Neural cell (in vitro differentiated cells): ENCODE results near the gene OAS3. TPM values are rescaled to one million over a fixed set of nuclear protein-coding genes. Genes with fewer than 3 reads are reported as not detected.

Experiments
- H2AFZ ChIP-seq: fragments of 200-600, 300-800 bp; sonication (generic), shearing (Covaris generic); 2 replicates; pipeline ENCODE4 v1.6.0; 2014; ENCODE audit warnings: low read depth, mild to moderate bottlenecking, antibody characterized with exemption, low read length, moderate library complexity
- H3F3A ChIP-seq: fragments of 200-600 bp; shearing (Covaris generic); 2 replicates; pipeline ENCODE4 v1.6.1; 2016; ENCODE audit warnings: mild to moderate bottlenecking, moderate library complexity, mixed read lengths, antibody characterized with exemption, low read length; ENCODE audit not compliant: insufficient read depth, poor library complexity, severe bottlenecking
- H3K27ac ChIP-seq: fragments of 200-600, 300-800 bp; sonication (generic), shearing (Covaris generic); 2 replicates; pipeline ENCODE4 v1.5.1; 2014; ENCODE audit warnings: mild to moderate bottlenecking, low read length, moderate library complexity
- H3K27me3 ChIP-seq: fragments of 300-800, 200-600 bp; sonication (generic), shearing (Covaris generic); 2 replicates; pipeline ENCODE4 v1.6.0; 2014; ENCODE audit warnings: mild to moderate bottlenecking, low read depth, low read length, moderate library complexity; ENCODE audit not compliant: insufficient read depth
- H3K36me3 ChIP-seq: fragments of 300-800, 200-600 bp; sonication (generic), shearing (Covaris generic); 2 replicates; pipeline ENCODE4 v1.5.1; 2014; ENCODE audit warnings: mild to moderate bottlenecking, antibody characterized with exemption, low read length, moderate library complexity; ENCODE audit not compliant: insufficient read depth
- H3K4me2 ChIP-seq: fragments of 300-800, 200-600 bp; sonication (generic), shearing (Covaris generic); 2 replicates; pipeline ENCODE4 v1.6.0; 2014; ENCODE audit warnings: mild to moderate bottlenecking, low read length
- H3K4me3 ChIP-seq: fragments of 300-800, 200-600 bp; sonication (generic), shearing (Covaris generic); 2 replicates; pipeline ENCODE4 v1.5.1; 2014; ENCODE audit warnings: mild to moderate bottlenecking, low read length, moderate library complexity
- H3K79me2 ChIP-seq: fragments of 200-600 bp; shearing (Covaris generic); replicated peaks from 2 replicates; pipeline ENCODE4 v1.6.0; 2014; ENCODE audit warnings: mild to moderate bottlenecking, low read length, moderate library complexity; ENCODE audit not compliant: insufficient read depth
- H3K9ac ChIP-seq: fragments of 300-800, 200-600 bp; sonication (generic), shearing (Covaris generic); 2 replicates; pipeline ENCODE4 v1.6.1; 2016; ENCODE audit warnings: mild to moderate bottlenecking, low read length, mixed read lengths
- H3K9me2 ChIP-seq: fragments of 200-600 bp; shearing (Covaris generic); 2 replicates; pipeline ENCODE4 v1.6.1; 2016; ENCODE audit warnings: mild to moderate bottlenecking, low read length, mixed read lengths; ENCODE audit not compliant: insufficient read depth
- H3K9me3 ChIP-seq: fragments of 200-600, 300-800 bp; sonication (generic), shearing (Covaris generic); 2 replicates; pipeline ENCODE4 v1.6.1; 2016; ENCODE audit warnings: mild to moderate bottlenecking, mixed run types, low read length, moderate library complexity, mixed read lengths
- H4K20me1 ChIP-seq: fragments of 200-600 bp; shearing (Covaris generic); 2 replicates; pipeline ENCODE4 v1.6.1; 2016; ENCODE audit warnings: mild to moderate bottlenecking, mixed run types; ENCODE audit not compliant: insufficient read depth
- EP300 ChIP-seq: fragments of 450-650 bp; conservative IDR thresholded peaks from 2 replicates; pipeline ENCODE4 v1.6.1; 2014; ENCODE audit warnings: antibody characterized with exemption, mild to moderate bottlenecking, moderate library complexity; ENCODE audit not compliant: poor library complexity, severe bottlenecking
- EZH2 ChIP-seq: fragments of 200-600, 300-800 bp; shearing (Covaris generic), sonication (generic); IDR thresholded peaks from 2 replicates; pipeline ENCODE4 v1.6.1; 2014; ENCODE audit warnings: antibody characterized with exemption, low read length, borderline replicate concordance, mild to moderate bottlenecking; ENCODE audit not compliant: insufficient read depth, poor library complexity, severe bottlenecking
- MXI1 ChIP-seq: fragments of 450-650 bp; conservative IDR thresholded peaks from 2 replicates; pipeline ENCODE4 v1.6.1; 2014; ENCODE audit warnings: antibody characterized with exemption, mild to moderate bottlenecking; ENCODE audit not compliant: poor library complexity, severe bottlenecking
- POLR2AphosphoS5 ChIP-seq: IDR thresholded peaks from 2 replicates; pipeline ENCODE4 v1.6.1; 2012
- RAD21 ChIP-seq: fragments of 450-650 bp; conservative IDR thresholded peaks from 2 replicates; pipeline ENCODE4 v1.6.1; 2014; ENCODE audit warnings: antibody characterized with exemption, mild to moderate bottlenecking, moderate library complexity
- SMC3 ChIP-seq: fragments of 450-650 bp; conservative IDR thresholded peaks from 2 replicates; pipeline ENCODE4 v1.6.1; 2014; ENCODE audit warnings: antibody characterized with exemption, mild to moderate bottlenecking, moderate library complexity; ENCODE audit not compliant: poor library complexity
- TAF1 ChIP-seq: IDR thresholded peaks from 2 replicates; pipeline ENCODE4 v1.6.1; 2012; ENCODE audit warnings: low read depth
- polyA plus RNA-seq: library from polyadenylated mRNA; depleted of rRNA; stranded (reverse); fragments of >200 nt; gene quantifications from 2 replicates; pipeline ENCODE4 v1.2.3, GENCODE V29; 2014
- TF ChIP-seq, protein P1 (sequence below): IDR thresholded peaks from 2 replicates; pipeline ENCODE4 v1.6.1; 2012; ENCODE audit warnings: borderline replicate concordance
- TF ChIP-seq, protein P2 (sequence below): fragments of 450-650 bp; IDR thresholded peaks from 2 replicates; pipeline ENCODE4 v1.5.1; 2014; ENCODE audit warnings: antibody characterized with exemption, mild to moderate bottlenecking, moderate library complexity; ENCODE audit not compliant: poor library complexity, severe bottlenecking

OAS3 gene
- polyA plus RNA-seq, 1 donor from 2014 or later = not detected

DNA sequence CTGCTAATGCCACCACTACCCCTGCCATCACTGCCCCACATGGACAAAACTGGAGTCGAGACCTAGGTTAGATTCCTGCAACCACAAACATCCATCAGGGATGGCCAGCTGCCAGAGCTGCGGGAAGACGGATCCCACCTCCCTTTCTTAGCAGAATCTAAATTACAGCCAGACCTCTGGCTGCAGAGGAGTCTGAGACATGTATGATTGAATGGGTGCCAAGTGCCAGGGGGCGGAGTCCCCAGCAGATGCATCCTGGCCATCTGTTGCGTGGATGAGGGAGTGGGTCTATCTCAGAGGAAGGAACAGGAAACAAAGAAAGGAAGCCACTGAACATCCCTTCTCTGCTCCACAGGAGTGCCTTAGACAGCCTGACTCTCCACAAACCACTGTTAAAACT lies 33.0 kb downstream of the OAS3 start:
- Histone ChIP-seq H3K36me3 (no peaks in the 10 kb centered on the region), H3K9me3 (no peaks in the 10 kb centered on the region), H3K4me2 (no peak overlapping the region), H4K20me1 (no peaks in the 10 kb centered on the region), H2AFZ (no peak overlapping the region), H3F3A (no peaks in the 10 kb centered on the region), H3K9ac (no peak overlapping the region), H3K4me3 (no peak overlapping the region), H3K27ac (no peak overlapping the region), H3K9me2 (no peaks in the 10 kb centered on the region), H3K79me2 (no peaks in the 10 kb centered on the region), H3K27me3 (no peaks in the 10 kb centered on the region)
- TF ChIP-seq, protein P1, sequence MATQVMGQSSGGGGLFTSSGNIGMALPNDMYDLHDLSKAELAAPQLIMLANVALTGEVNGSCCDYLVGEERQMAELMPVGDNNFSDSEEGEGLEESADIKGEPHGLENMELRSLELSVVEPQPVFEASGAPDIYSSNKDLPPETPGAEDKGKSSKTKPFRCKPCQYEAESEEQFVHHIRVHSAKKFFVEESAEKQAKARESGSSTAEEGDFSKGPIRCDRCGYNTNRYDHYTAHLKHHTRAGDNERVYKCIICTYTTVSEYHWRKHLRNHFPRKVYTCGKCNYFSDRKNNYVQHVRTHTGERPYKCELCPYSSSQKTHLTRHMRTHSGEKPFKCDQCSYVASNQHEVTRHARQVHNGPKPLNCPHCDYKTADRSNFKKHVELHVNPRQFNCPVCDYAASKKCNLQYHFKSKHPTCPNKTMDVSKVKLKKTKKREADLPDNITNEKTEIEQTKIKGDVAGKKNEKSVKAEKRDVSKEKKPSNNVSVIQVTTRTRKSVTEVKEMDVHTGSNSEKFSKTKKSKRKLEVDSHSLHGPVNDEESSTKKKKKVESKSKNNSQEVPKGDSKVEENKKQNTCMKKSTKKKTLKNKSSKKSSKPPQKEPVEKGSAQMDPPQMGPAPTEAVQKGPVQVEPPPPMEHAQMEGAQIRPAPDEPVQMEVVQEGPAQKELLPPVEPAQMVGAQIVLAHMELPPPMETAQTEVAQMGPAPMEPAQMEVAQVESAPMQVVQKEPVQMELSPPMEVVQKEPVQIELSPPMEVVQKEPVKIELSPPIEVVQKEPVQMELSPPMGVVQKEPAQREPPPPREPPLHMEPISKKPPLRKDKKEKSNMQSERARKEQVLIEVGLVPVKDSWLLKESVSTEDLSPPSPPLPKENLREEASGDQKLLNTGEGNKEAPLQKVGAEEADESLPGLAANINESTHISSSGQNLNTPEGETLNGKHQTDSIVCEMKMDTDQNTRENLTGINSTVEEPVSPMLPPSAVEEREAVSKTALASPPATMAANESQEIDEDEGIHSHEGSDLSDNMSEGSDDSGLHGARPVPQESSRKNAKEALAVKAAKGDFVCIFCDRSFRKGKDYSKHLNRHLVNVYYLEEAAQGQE = no peak
- TF ChIP-seq EZH2 = no peak
- no peak for TF ChIP-seq SMC3
- no peak for TF ChIP-seq POLR2AphosphoS5
- TF ChIP-seq MXI1 = no peak
- no peak for TF ChIP-seq TAF1
- TF ChIP-seq EP300 = no peak
- no peak for TF ChIP-seq RAD21
- TF ChIP-seq, protein P2, sequence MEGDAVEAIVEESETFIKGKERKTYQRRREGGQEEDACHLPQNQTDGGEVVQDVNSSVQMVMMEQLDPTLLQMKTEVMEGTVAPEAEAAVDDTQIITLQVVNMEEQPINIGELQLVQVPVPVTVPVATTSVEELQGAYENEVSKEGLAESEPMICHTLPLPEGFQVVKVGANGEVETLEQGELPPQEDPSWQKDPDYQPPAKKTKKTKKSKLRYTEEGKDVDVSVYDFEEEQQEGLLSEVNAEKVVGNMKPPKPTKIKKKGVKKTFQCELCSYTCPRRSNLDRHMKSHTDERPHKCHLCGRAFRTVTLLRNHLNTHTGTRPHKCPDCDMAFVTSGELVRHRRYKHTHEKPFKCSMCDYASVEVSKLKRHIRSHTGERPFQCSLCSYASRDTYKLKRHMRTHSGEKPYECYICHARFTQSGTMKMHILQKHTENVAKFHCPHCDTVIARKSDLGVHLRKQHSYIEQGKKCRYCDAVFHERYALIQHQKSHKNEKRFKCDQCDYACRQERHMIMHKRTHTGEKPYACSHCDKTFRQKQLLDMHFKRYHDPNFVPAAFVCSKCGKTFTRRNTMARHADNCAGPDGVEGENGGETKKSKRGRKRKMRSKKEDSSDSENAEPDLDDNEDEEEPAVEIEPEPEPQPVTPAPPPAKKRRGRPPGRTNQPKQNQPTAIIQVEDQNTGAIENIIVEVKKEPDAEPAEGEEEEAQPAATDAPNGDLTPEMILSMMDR = no peak

DNA sequence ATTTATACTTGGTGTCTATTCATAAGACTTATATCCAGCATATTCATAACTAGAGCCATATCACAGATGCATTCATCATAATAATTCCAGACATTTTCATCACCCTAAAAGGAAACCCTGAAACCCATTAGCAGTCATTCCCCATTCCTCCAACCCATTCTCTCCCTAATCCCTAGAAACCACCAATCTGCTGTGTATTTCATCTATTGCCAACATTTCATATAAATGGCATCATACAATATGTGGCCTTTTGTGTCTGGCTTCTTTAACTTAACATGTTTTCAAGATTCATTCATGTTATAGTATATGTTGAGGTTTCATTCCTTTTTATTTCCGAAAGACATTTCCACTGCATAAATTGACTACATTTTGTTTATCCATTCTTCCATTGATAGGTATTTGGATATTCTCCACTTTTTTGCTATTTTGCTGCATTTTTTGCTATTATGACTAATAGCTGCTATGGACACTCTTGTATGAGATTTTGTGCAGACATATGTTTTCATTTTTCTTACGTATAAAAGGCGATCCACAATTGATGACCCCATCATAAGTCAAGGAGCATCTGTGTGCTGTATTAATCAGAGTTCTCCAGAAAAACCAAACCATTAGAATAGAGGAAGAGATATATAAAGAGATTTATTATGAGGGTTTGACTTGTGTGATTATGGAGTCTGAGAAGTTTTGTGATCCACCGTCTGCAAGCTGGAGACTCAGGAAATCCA lies 34.9 kb downstream of the OAS3 start:
- Histone ChIP-seq H3F3A (no peaks in the 10 kb centered on the region), H3K79me2 (no peaks in the 10 kb centered on the region), H2AFZ (no peak overlapping the region), H3K9me3 (no peaks in the 10 kb centered on the region), H3K27me3 (no peaks in the 10 kb centered on the region), H3K27ac (no peak overlapping the region), H3K36me3 (no peaks in the 10 kb centered on the region), H3K4me2 (no peak overlapping the region), H3K9me2 (no peaks in the 10 kb centered on the region), H3K4me3 (no peak overlapping the region), H4K20me1 (no peaks in the 10 kb centered on the region), H3K9ac (no peak overlapping the region)
- no peak for TF ChIP-seq RAD21
- no peak for TF ChIP-seq SMC3
- TF ChIP-seq, protein P1 = no peak
- no peak for TF ChIP-seq EP300
- no peak for TF ChIP-seq TAF1
- no peak for TF ChIP-seq POLR2AphosphoS5
- TF ChIP-seq, protein P2 = no peak
- no peak for TF ChIP-seq MXI1
- TF ChIP-seq EZH2 = no peak
